Pancreas (tissue), 10 donors: ENCODE measurements around the gene ARSB. TPM values are rescaled to one million over a fixed set of nuclear protein-coding genes. Genes with fewer than 3 reads are reported as not detected.

Source experiments
- ATAC-seq, 4 donors: fragments of 200-7000 bp; cut with Tn5 transposase; one replicate each; pipeline versions ENCODE4 v1.8.0 to v1.9.1; 2020; ENCODE audit warnings: mild to moderate bottlenecking in 4 of 4, moderate library complexity in 4 of 4
- DNase-seq, 6 donors: peaks; one replicate each; pipeline ENCODE4 v3.0.0-alpha.2; 2020
- FAIRE-seq: peaks from 2 replicates; lab custom pipeline; 2012; peaks lifted over from hg19 to GRCh38; lab: Jason Lieb, UNC
- H3K27ac ChIP-seq, 4 donors: fragments of 200-600 bp; sonication (generic); 1 replicate in 3 of 4; 2 replicates in 1 of 4; pipeline versions ENCODE4 v1.5.0 to v1.8.0; 2020
- H3K27me3 ChIP-seq, 4 donors: fragments of 200-600 bp; one replicate each; pipeline ENCODE4 v1.8.0; 2021
- H3K36me3 ChIP-seq, 3 donors: fragments of 200-600 bp; sonication (generic) in 1 of 3; one replicate each; pipeline versions ENCODE4 v1.5.0 to v1.8.0; 2020 to 2021
- H3K4me1 ChIP-seq, 3 donors: fragments of 200-600 bp; one replicate each; pipeline ENCODE4 v1.8.0; 2021
- H3K4me3 ChIP-seq, 4 donors: fragments of 200-600 bp; sonication (generic) in 2 of 4; one replicate each; pipeline versions ENCODE4 v1.5.0 to v1.8.0; 2020 to 2021
- H3K9me3 ChIP-seq, 4 donors: fragments of 200-600 bp; one replicate each; pipeline ENCODE4 v1.8.0; 2021
- WGBS, 2 donors: extraction: QIAGEN DNeasy Blood & Tissue Kit; methylation state at CpG; one replicate each; pipeline ENCODE4 v1.1.7; 2013; 5-methylcytosine and 5-hydroxymethylcytosine counted together
- intact Hi-C, 3 donors: fragments of 100-400 bp; cut with DNase I; formaldehyde crosslinking; loops; one replicate each; pipeline versions ENCODE4 v1.11.1 to v1.14.2; 2022
- polyA plus RNA-seq, 2 donors: library from polyadenylated mRNA; stranded (reverse); fragments of 200-250 nt; gene quantifications; one replicate each; pipeline ENCODE4 v1.2.3, GENCODE V29; 2013
- total RNA-seq, 6 donors: library from RNA; stranded (reverse); fragmentation: NEBNext Ultra II Directional in 4 of 6; extraction: Animal tissue kit (Norgen Biotek cat#: 25700) in 4 of 6; gene quantifications; one replicate each; pipeline versions ENCODE4 v1.2.1 to v1.2.4, GENCODE V29; 2021 to 2023
- TF ChIP-seq, protein P1 (sequence below), 4 donors: fragments of 200-600 bp; sonication (generic) in 3 of 4; IDR thresholded peaks; one replicate each; pipeline versions ENCODE4 v1.5.0 to v1.8.0; 2021; ENCODE audit warnings: antibody characterized with exemption in 4 of 4
- donor health status: healthy with polysubstance abuse.
- donor health status: DM: no; HTN: no; CAD: no; lungs with moderate emphysema.
- donor health status: DM: no; HTN: no; CAD: no.
- donor health status: control.
- donor health status: control.
- donor health status: Bipolar disorder and iron deficiency.
- donor health status: DM: yes; HTN: yes; CAD: no.
- donor health status: DM: no; HTN: no; CAD: no.
- donor health status: DM: no; HTN: no; CAD: no.
- donor health status: DM: yes; HTN: yes; CAD: no.

The ARSB gene
- total and polyA plus RNA-seq, 8 donors: 1.6 to 11.5 (median 5.8) TPM

DNA sequence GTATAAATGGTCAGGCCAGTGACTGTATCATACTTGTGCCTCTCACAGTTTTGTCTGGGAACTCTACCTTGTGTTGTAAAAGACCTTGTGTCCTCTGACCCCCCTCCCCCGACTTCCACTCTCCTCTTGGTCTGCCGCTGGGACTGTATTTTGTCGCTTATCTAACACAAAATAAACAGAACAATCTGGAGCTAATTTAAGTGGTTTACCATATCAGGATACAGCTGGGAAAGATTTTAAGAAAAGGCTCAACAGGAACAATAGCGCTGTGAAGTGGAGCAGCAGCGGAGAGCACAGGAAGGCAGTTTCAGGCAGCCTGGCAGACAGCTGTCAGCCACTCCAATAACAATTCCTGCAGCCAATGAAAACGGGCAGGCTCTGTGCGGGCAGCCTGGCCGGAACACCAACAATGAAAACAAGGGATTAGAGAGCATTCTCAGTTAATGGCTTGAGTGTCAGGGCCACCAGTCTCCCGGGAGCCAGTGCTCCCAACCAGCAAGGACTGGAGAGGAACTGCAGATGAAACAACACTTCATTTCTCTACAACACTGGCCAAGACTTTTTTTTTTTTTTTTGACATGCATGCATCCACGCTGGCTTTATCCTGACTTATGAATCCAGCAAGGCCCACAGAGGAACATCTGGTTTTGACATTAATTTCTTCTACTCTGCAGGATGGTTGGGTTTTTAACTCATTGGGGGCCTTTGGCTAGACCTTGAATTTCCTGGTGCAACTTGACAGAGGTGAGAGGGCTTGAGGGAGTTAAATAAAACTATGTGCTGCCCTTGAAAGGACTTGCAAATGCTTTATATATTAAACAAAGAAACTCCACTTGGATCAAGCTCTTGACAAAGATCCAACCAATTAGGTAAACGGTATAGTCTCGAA lies 76.7 kb downstream of the ARSB start:
- intact Hi-C loops: loop anchor here in 1 of 3 donors (10.0 kb wide), 1 partner anchor 46 kb away; no protein-coding TSS in a partner anchor
- H3K9me3 ChIP-seq: no peaks in the 10 kb centered on the region
- H3K4me1 ChIP-seq: peaks cover 12 to 66% (median 42%) of the 10 kb centered on the region in 3 donors
- DNase-seq: peak in 4 of 6 donors; percentile 51 to 82 (median 66)
- H3K36me3 ChIP-seq: no peaks in the 10 kb centered on the region
- H3K4me3 ChIP-seq: peak overlapping the region in 2 of 4 donors; percentile 17 to 27
- H3K27me3 ChIP-seq: no peaks in the 10 kb centered on the region
- ATAC-seq: peak; percentile 78 to 86 (median 81)
- peak overlapping the region; percentile 45 to 91 (median 78) for H3K27ac ChIP-seq
- 3 to 5% methylated on average over 12 of the region's 12 CpGs for WGBS, 2 donors
- TF ChIP-seq, protein P1, sequence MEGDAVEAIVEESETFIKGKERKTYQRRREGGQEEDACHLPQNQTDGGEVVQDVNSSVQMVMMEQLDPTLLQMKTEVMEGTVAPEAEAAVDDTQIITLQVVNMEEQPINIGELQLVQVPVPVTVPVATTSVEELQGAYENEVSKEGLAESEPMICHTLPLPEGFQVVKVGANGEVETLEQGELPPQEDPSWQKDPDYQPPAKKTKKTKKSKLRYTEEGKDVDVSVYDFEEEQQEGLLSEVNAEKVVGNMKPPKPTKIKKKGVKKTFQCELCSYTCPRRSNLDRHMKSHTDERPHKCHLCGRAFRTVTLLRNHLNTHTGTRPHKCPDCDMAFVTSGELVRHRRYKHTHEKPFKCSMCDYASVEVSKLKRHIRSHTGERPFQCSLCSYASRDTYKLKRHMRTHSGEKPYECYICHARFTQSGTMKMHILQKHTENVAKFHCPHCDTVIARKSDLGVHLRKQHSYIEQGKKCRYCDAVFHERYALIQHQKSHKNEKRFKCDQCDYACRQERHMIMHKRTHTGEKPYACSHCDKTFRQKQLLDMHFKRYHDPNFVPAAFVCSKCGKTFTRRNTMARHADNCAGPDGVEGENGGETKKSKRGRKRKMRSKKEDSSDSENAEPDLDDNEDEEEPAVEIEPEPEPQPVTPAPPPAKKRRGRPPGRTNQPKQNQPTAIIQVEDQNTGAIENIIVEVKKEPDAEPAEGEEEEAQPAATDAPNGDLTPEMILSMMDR (IDR thresholded peaks at IDR 0.05): no peak
- no peak for FAIRE-seq

DNA sequence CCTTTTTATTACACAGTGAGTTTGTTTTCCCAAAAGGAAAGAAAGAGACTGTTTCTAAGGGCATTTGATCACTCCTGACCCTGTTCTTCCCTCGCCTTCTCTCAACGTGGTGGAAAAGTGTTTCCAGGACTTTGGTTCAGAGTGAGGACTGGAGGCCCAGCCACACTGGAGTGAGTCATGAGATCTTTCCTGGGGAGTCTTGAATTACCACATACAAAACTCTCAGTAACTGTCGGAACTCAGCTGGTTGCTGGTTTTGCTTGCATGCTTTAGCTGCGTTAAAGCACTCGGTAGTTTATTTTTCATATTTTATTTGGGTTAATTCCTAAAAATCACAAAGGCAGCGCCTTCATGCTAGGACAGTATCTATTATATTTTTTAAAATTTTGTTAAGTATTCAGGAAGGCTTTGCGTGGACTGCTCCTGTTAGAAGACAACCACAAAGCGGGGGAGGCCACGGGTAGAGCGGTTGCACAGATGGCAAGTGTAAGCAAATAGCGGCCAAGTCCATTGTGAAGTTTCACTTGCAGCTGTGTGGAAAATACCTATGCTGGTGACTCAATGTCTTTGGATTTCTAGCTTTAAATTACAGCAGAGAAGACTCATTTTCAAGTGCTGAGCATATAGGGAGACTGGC lies 77.7 kb downstream of the ARSB start:
- Histone ChIP-seq H3K27ac (peak overlapping the region in 3 of 4 donors; percentile 78 to 91 (median 79)), H3K27me3 (no peaks in the 10 kb centered on the region), H3K9me3 (no peaks in the 10 kb centered on the region), H3K36me3 (no peaks in the 10 kb centered on the region), H3K4me3 (no peak overlapping the region), H3K4me1 (peaks cover 12 to 61% (median 36%) of the 10 kb centered on the region in 3 donors)
- TF ChIP-seq, protein P1 (IDR thresholded peaks at IDR 0.05): no peak
- WGBS, 2 donors: 72 to 85% methylated on average over 11 of the region's 11 CpGs
- intact Hi-C loops: loop anchor here in 1 of 3 donors (10.0 kb wide), 1 partner anchor 47 kb away; no protein-coding TSS in a partner anchor
- FAIRE-seq (no peak), ATAC-seq (peak; percentile 6 to 25 (median 14)), DNase-seq (peak in 1 of 6 donors; percentile 45)

DNA sequence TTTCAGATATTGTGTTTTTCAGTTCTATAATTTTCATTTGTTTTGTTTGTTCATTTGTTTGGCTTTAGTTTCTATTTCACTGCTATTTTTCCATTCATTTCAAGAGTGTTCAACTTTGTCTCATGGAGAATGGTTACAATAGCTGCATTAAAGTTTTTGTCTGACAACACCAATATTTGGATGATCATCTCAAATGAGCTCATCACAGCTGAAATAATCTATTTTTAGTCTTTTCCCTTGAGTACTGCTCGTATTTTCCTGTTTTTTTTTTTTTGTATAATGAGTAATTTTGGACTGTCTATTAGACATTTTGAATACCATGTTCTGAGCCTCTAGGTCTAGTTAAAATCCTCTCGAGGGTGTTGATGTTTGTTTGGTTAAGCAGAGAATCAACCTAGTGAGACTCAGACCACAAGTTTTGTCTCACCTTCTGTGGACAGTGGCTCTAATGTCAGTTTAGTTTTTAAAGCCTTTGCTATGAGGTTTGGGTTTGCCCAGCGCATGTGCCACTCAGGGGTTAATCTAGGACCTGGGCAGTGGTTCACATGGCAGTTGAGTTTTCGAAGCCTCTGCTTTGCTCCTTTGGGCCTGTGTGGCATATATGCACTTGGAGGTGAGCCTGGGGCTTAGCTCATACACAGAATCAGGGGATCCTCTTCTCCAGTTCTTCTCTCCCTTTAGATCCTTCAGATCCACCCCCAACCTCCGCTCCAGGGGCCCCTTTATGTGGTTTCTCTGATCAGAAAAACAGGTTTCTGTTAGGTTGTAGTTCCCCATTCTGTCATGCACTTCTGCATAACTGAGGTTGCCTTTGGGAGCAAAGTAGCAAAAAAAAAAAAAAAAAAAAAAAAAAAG lies 79.8 kb downstream of the ARSB start:
- ATAC-seq (no peak), DNase-seq (no peak), FAIRE-seq (no peak)
- H3K4me3 ChIP-seq: no peak overlapping the region
- H3K36me3 ChIP-seq: no peaks in the 10 kb centered on the region
- no peak overlapping the region for H3K27ac ChIP-seq
- whole genome bisulfite sequencing, 2 donors: 73 to 82% methylated on average over 5 of the region's 5 CpGs
- H3K9me3 ChIP-seq: no peaks in the 10 kb centered on the region
- no peaks in the 10 kb centered on the region for H3K27me3 ChIP-seq
- peaks cover 12 to 50% (median 25%) of the 10 kb centered on the region in 3 donors for H3K4me1 ChIP-seq
- TF ChIP-seq, protein P1 (IDR thresholded peaks at IDR 0.05): no peak
- intact Hi-C loops: loop anchor here in 1 of 3 donors (10.0 kb wide), 1 partner anchor 49 kb away; no protein-coding TSS in a partner anchor

DNA sequence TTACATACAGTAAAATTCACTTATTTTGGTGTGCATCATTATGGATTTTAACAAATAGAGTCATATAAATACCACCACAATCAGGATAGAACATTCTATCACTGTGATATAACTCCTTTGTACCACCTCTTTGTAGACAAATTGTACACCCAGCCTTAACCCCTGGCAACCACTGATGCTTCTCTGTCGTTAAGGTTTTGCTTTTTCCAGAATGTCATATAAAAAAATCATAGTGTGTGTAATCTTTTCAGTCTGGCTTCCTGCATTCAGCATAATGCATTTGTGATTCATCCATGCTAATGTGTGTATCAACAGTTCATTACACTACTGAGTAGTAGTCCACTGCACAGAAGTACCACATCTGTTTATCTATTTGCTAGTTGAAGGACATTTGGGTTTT lies 81.2 kb downstream of the ARSB start:
- TF ChIP-seq, protein P1 (IDR thresholded peaks at IDR 0.05): no peak
- DNase-seq: no peak
- peaks cover 8 to 36% (median 12%) of the 10 kb centered on the region in 3 donors for H3K4me1 ChIP-seq
- H3K9me3 ChIP-seq: no peaks in the 10 kb centered on the region
- 60 to 74% methylated on average over 1 of the region's 1 CpG for WGBS, 2 donors
- H3K27ac ChIP-seq: no peak overlapping the region
- ATAC-seq: no peak
- intact Hi-C loops: loop anchor here in 1 of 3 donors (10.0 kb wide), 1 partner anchor 51 kb away; no protein-coding TSS in a partner anchor
- no peak overlapping the region for H3K4me3 ChIP-seq
- FAIRE-seq: no peak
- no peaks in the 10 kb centered on the region for H3K36me3 ChIP-seq
- no peaks in the 10 kb centered on the region for H3K27me3 ChIP-seq
